NCI-H82 (cell line): ENCODE results near the gene STRN3.
A peak's percentile ranks its signal among the peaks of the same experiment; 100 is the strongest.

Source experiments
- DNase-seq: peaks from one replicate; lab custom pipeline; 2025; lab: John Stamatoyannopoulos, UW

The STRN3 gene

GRCh38 chr14:30873308-30874119 is 152.7 kb downstream of the STRN3 start:
- no peak for DNase-seq

GRCh38 chr14:30872602-30873001 is 153.6 kb downstream of the STRN3 start:
- no peak for DNase-seq

- peak; percentile 51 for DNase-seq
These were observed 156.5 kb downstream of the STRN3 start for GRCh38 chr14:30869551-30870155.

GRCh38 chr14:30868736-30869135 is 157.4 kb downstream of the STRN3 start:
- DNase-seq, result no peak

- DNase-seq, result no peak
These were observed 161.2 kb downstream of the STRN3 start for GRCh38 chr14:30864934-30865333.

- no peak for DNase-seq
These were observed 165.0 kb downstream of the STRN3 start for GRCh38 chr14:30861200-30861599.

GRCh38 chr14:30855345-30856037 is 170.7 kb downstream of the STRN3 start:
- DNase-seq, result no peak

- DNase-seq, result no peak
These were observed 171.7 kb downstream of the STRN3 start for GRCh38 chr14:30854492-30854891.

- no peak for DNase-seq
These were observed 172.2 kb downstream of the STRN3 start for GRCh38 chr14:30853946-30854345.

- no peak for DNase-seq
These were observed 176.2 kb downstream of the STRN3 start for GRCh38 chr14:30849983-30850382.

- no peak for DNase-seq
These were observed 176.8 kb downstream of the STRN3 start for GRCh38 chr14:30849354-30849753.

- no peak for DNase-seq
These were observed 177.5 kb downstream of the STRN3 start for GRCh38 chr14:30848449-30849240.
